Mucosa of rectum (tissue), 2 donors: Measurements from ENCODE around the gene PIGZ.

ENCODE experiments used
- H3K27ac ChIP-seq, 2 donors: one replicate each; pipeline ENCODE4 v1.7.0; 2013; ENCODE audit warnings: inconsistent platforms in 2 of 2, low read depth in 2 of 2, low read length in 2 of 2
- H3K27me3 ChIP-seq, 2 donors: one replicate each; pipeline ENCODE4 v1.7.0; 2013; ENCODE audit warnings: low read length in 2 of 2; ENCODE audit not compliant: control insufficient read depth in 2 of 2, insufficient read depth in 2 of 2
- H3K36me3 ChIP-seq, 2 donors: one replicate each; pipeline ENCODE4 v1.7.0; 2013; ENCODE audit warnings: low read length in 2 of 2; ENCODE audit not compliant: control insufficient read depth in 2 of 2, insufficient read depth in 2 of 2
- H3K4me1 ChIP-seq, 2 donors: one replicate each; pipeline ENCODE4 v1.7.0; 2013; ENCODE audit warnings: low read length in 2 of 2, mild to moderate bottlenecking in 1 of 2; ENCODE audit not compliant: control insufficient read depth in 2 of 2, insufficient read depth in 2 of 2
- H3K4me3 ChIP-seq, 2 donors: one replicate each; pipeline ENCODE4 v1.7.0; 2013; ENCODE audit warnings: low read length in 2 of 2
- H3K9ac ChIP-seq, 2 donors: one replicate each; pipeline ENCODE4 v1.7.0; 2013; ENCODE audit warnings: low read length in 2 of 2, low read depth in 1 of 2, mild to moderate bottlenecking in 1 of 2
- H3K9me3 ChIP-seq, 2 donors: one replicate each; pipeline ENCODE4 v1.7.0; 2013; ENCODE audit warnings: low read length in 2 of 2; ENCODE audit not compliant: control insufficient read depth in 2 of 2
- donor health status: healthy.
- donor health status: Normal muscosa, but diverticular disease.

Gene PIGZ

DNA sequence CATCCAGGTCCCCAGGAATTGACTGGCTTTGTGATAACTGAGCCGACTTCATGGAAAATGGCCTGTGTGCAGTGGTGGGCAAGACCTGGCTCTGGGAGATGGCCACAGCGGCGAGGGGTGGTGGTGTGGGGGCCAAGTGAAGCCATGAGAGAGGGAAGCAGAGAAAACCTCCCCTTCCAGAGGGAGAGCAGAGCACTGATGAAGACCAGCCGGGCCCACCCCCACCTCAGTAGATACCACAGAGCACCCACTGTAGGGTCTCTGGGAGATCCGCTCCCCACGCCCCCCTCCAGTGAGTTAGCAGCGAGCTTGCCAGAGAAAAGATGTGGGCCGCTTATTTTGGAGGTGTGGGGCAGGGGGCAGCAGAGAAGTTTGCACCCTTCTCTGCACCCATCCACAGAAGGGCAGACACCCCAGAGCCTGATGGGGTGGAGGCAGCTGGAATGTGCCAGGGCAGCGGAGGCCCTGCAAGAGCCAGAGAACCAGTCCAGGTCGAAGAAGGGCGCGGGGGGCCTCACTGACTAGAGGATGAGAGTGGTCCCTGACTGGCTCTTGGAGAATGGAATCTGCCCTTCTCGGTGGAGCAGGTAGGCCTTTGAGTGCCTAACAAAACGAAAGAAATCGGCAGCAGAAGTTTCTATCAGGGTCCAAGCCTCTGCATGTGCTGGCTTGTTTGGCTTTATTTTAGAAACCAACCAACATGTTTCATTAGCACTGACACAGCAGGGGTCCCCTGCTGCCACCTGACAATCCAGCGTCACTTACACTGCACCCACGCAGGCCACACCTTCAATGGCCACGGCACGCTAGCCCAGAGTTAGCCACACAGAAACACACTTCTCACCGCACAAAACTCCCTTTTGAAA is 32.7 kb upstream of the PIGZ start:
- Histone ChIP-seq H3K9me3 (no peaks in the 10 kb centered on the region), H3K27ac (no peak overlapping the region), H3K4me3 (no peak overlapping the region), H3K27me3 (no peaks in the 10 kb centered on the region), H3K4me1 (peaks cover 0 to 9% of the 10 kb centered on the region in 2 donors), H3K36me3 (no peaks in the 10 kb centered on the region), H3K9ac (no peak overlapping the region)

DNA sequence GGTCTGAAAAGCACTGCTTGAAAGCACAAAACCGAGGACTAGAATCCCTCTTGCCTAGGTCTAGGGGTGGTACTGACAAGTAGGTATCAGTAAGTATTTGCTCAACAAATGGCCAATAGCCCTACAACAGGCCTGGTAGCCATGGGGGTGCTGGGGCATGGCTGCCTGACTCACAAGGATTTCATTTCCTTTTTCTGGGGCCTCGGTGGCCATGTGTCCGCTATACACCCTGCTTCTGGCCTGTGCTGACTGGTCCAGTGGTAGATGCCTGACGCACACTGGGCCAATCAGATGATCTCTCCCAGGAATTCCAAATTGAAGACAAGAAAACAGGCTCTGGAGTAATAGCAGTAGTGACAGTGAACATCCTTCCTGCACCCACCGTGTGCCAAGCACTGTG is 31.6 kb upstream of the PIGZ start:
- Histone ChIP-seq H3K4me3 (no peak overlapping the region), H3K27ac (no peak overlapping the region), H3K4me1 (peaks cover 0 to 9% of the 10 kb centered on the region in 2 donors), H3K27me3 (no peaks in the 10 kb centered on the region), H3K9me3 (no peaks in the 10 kb centered on the region), H3K36me3 (no peaks in the 10 kb centered on the region), H3K9ac (no peak overlapping the region)

DNA sequence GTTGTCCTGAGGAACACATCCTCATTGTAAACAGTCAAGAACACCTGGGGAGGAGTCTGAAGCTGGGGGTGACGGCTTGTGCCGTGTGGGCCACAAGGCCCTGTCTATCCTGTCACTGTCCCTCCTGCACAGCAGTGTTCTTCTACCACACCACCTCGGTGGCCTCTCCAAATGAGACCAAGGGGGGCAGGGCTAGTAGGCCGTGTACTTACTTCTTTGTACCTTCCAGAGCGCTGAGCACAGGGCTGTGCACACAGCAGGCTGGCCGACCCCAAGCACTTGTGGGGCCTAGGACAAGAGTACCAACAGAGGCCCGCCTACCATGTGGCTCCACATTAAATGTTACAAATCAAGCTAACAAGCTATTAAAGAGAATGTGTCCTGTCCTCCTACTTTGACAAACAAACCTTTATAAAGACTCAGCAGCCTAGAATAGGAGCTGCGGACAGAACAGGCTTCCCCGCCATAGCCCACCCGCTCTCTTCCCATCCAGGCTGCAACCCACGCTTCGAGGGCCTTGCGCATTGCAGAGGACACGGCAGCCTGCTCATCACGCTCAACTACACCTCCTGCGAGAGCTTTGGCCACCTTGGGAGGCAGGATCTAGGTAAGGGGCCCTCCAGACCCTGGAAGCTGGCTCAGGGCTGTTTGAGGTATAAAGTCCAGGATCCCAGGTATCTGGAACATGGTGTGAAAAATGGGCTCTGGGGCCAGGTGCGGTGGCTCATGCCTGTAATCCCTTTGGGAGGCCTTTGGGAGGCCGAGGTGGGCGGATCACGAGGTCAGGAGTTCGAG is 30.5 kb upstream of the PIGZ start:
- H3K36me3 ChIP-seq: no peaks in the 10 kb centered on the region
- H3K4me1 ChIP-seq: peaks cover 0 to 8% of the 10 kb centered on the region in 2 donors
- H3K27ac ChIP-seq: no peak overlapping the region
- H3K9me3 ChIP-seq: no peaks in the 10 kb centered on the region
- H3K4me3 ChIP-seq: no peak overlapping the region
- no peak overlapping the region for H3K9ac ChIP-seq
- H3K27me3 ChIP-seq: no peaks in the 10 kb centered on the region

DNA sequence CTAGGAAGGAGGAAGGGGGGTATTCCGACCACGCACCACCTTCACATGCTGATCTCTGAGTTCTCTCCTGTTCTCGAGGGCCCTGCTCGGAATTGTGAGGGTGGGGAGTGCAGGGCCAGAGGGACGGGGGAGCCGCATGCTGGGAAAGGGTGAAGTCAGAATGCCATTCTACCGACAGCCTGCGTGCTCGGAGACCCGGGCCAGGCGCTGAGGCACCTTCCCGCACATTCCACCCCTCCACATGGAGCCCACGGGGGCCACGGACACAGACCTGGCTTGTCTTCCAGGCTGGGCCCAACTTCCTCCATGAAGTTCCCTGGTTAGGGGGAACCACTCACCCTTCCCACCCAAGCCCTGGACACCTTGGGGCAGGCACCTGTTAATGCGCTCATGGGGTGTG is 28.7 kb upstream of the PIGZ start:
- no peaks in the 10 kb centered on the region for H3K9me3 ChIP-seq
- no peak overlapping the region for H3K27ac ChIP-seq
- no peak overlapping the region for H3K9ac ChIP-seq
- H3K27me3 ChIP-seq: no peaks in the 10 kb centered on the region
- no peaks in the 10 kb centered on the region for H3K4me1 ChIP-seq
- H3K36me3 ChIP-seq: no peaks in the 10 kb centered on the region
- no peak overlapping the region for H3K4me3 ChIP-seq

DNA sequence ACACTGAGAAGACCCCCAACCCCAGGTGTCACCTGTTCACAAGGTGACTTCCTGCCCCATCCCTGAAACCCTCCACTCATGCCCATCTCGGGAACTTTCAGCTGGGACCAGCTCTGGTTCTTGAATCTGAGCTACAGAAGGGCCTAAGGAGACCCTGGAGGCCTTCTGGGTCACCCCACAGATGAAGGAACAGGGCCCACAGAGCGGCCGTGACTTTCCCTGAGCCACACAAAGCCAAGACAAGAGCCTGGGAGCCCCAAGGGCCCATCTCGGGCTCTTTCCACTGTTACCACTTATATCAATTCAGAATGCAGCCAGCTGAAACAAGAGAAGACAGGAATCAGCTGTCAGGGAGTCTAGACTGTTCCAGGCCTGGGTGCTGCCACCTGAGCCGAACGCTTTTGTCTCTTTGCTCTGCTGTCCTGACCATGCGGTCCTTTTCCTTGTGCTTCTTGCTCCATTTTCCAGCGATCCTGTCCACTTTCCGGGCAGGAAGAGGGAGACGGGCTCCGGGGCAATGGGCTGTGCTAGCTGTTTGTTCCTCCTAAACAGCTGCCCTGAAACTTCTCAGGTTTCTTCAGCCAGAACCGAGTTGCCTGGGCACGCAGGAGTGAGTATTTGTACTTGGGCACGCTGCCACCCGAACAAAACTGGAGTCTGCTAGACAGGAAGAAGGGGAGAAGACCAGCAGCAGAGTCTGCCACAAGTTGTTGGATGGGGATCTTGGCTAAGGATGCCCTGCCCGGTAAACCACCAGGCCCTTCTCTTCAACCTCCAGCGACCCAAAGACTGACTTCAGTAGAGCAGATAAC is 28.0 kb upstream of the PIGZ start:
- Histone ChIP-seq H3K27ac (no peak overlapping the region), H3K4me1 (no peaks in the 10 kb centered on the region), H3K4me3 (no peak overlapping the region), H3K36me3 (no peaks in the 10 kb centered on the region), H3K9me3 (no peaks in the 10 kb centered on the region), H3K9ac (no peak overlapping the region), H3K27me3 (no peaks in the 10 kb centered on the region)

DNA sequence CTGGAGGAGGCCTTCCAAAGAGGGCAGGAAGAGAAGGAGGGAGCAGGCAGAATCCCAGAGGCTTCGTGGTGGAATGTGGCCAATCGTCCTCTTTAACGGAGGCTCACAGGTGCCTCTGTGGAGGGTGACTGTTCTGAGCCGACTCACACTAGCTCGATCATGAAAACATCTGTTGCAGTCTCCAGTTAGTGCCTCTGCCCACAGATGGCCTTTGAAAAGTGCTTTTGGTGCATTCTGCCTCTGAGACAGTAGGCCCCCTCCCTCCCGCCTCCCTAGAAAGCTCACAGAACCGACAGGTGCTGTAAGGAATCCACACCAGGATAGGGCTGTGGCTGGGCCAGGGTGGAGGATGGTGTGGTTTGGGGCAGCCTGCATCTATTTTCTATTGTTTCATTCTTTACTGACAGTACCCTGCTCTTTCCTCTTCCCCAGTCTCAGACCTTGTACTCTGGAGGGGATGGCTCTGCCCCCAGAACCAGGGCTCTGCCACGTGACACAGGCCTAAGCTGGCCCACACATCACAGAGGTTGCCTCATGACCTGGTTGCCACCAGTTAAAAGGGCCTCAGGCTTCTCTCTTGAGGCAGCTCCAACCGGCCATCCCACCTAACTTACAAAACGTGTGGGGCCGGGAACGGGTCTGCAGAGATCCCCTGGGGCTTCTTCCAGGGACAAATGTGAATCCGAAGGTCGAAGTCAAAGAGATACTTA is 27.2 kb upstream of the PIGZ start:
- no peak overlapping the region for H3K27ac ChIP-seq
- no peaks in the 10 kb centered on the region for H3K9me3 ChIP-seq
- H3K4me3 ChIP-seq: no peak overlapping the region
- no peak overlapping the region for H3K9ac ChIP-seq
- no peaks in the 10 kb centered on the region for H3K36me3 ChIP-seq
- no peaks in the 10 kb centered on the region for H3K27me3 ChIP-seq
- no peaks in the 10 kb centered on the region for H3K4me1 ChIP-seq

DNA sequence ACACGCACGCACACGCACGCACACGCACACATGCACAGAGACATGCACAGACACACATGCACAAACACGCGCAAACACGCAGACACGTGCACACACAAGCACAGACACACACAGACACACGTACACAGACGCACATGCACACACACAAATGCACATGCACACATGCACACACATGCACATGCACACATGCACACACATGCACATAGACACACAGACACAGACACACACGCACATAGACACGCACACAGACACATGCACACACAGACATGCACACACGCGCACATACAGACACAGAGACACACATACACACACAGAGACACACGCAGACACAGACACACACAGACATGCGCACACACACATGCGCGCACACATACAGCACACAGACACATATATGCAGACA is 26.4 kb upstream of the PIGZ start:
- Histone ChIP-seq H3K4me1 (no peaks in the 10 kb centered on the region), H3K9me3 (no peaks in the 10 kb centered on the region), H3K9ac (no peak overlapping the region), H3K27me3 (no peaks in the 10 kb centered on the region), H3K27ac (no peak overlapping the region), H3K36me3 (no peaks in the 10 kb centered on the region), H3K4me3 (no peak overlapping the region)

DNA sequence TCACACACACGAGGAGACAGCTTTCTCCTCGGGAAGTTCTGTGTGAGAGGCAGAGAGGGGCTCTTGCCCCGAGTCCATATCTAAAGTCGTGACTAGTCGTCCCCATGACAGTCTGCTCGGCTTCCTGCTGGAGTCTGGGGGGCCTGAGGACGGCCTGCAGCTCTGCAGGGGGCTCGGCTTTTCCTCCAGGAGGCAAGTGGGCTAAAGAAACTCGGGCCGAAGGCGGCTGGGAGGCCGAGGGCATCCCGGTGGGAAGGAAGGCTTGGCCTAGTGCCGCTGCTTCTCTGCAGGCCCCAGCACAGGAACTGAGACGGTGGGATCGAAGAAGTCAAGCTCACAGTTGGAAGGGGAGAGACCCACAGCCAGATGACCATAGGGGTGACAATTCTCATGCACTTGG is 25.4 kb upstream of the PIGZ start:
- Histone ChIP-seq H3K9me3 (no peaks in the 10 kb centered on the region), H3K4me1 (peaks cover 2 to 7% of the 10 kb centered on the region in 2 donors), H3K9ac (no peak overlapping the region), H3K4me3 (no peak overlapping the region), H3K27me3 (no peaks in the 10 kb centered on the region), H3K36me3 (no peaks in the 10 kb centered on the region), H3K27ac (no peak overlapping the region)

DNA sequence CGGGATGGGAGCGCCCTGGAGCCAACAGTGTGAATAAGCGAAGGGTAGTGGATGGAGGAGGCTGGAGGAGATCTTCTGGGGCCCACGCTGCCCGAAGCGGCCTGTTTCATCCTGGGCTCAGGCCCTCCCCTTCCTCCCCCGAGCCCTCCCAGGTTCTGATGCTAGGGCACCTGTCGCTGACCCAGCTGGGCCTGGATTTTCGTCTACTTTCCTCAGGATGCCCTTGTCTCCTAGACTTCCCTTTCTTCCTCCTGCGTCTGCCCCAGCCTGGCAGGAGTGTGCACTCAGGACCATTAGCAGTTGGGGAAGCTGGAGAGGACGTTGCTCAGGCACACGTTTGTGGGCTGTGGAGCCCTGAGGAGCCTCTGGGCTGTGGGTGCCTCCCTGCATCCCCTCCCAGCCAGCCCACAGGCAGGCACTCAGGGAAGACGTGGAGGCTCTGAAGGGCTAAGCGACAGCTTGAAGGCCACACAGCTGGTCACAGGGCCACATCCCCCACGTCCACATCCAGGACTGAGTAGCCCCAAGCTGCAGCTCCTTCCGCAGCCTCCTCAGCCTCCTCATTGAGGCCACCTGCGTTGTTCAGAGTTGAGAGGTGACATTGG is 23.9 kb upstream of the PIGZ start:
- Histone ChIP-seq H3K27ac (no peak overlapping the region), H3K4me3 (no peak overlapping the region), H3K4me1 (peaks cover 7 to 16% of the 10 kb centered on the region in 2 donors), H3K9me3 (no peaks in the 10 kb centered on the region), H3K36me3 (no peaks in the 10 kb centered on the region), H3K27me3 (no peaks in the 10 kb centered on the region), H3K9ac (no peak overlapping the region)
